HUES48 (cell line): ENCODE data around the gene PRKAB2.

ENCODE experiments used
- H3K27ac ChIP-seq: one replicate; pipeline ENCODE4 v1.7.0; 2013; ENCODE audit warnings: low read depth, low read length, inconsistent platforms
- H3K27me3 ChIP-seq: 2 replicates; pipeline ENCODE4 v1.6.1; 2013; ENCODE audit warnings: mild to moderate bottlenecking, low read length; ENCODE audit not compliant: control insufficient read depth, insufficient read depth
- H3K36me3 ChIP-seq: 2 replicates; pipeline ENCODE4 v1.6.1; 2013; ENCODE audit warnings: low read length; ENCODE audit not compliant: control insufficient read depth, insufficient read depth
- H3K4me1 ChIP-seq: 2 replicates; pipeline ENCODE4 v1.6.1; 2013; ENCODE audit warnings: mild to moderate bottlenecking, low read length; ENCODE audit not compliant: control insufficient read depth, insufficient read depth
- H3K4me3 ChIP-seq: 2 replicates; pipeline ENCODE4 v1.5.1; 2013; ENCODE audit warnings: mild to moderate bottlenecking, low read depth, low read length
- H3K9ac ChIP-seq: 2 replicates; pipeline ENCODE4 v1.6.1; 2013; ENCODE audit warnings: mild to moderate bottlenecking, low read depth, low read length, moderate library complexity
- H3K9me3 ChIP-seq: 2 replicates; pipeline ENCODE4 v1.6.1; 2013; ENCODE audit warnings: low read length; ENCODE audit not compliant: control insufficient read depth, insufficient read depth

The PRKAB2 gene, protein sequence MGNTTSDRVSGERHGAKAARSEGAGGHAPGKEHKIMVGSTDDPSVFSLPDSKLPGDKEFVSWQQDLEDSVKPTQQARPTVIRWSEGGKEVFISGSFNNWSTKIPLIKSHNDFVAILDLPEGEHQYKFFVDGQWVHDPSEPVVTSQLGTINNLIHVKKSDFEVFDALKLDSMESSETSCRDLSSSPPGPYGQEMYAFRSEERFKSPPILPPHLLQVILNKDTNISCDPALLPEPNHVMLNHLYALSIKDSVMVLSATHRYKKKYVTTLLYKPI

DNA sequence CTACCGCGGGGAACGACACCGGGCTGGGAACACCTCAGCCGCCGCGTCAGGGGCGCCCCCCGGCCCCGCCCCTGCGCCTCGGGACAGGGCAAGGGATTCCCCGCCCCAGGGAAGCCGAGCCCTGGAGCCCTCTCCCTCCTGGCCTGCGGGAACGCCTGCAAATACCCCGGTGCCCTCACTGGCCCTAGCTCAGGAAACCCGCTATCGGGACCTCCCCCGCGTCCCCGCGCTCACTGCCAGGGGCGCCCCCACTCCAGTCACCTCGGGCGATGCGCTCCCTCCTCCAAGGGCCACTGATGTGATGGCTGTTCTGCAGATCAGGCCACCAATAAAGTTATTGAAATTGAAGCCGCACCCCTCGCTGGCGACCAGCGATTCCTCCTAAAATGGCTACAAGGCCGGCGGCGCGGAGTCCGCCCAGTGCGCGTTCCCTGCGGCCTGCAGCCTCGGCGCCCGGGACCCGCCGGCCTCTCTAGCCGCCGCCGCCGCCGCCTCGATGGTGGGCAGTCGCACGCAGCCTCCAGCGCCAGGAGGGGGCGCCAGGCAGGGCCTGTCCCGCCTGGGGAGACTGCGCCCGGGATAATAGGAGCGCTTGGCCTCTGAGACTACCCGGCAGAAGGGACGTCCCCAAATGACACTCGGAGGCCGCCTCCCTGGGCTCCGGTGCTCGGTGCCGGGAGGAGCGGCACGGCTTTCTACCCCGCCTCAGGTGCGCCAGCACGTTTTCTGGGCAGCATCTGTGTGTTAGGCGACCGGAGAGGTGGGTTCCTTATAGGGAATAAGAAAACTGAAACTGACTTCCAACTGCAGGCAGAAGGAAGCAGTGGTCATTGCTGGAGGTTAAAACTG is at the start of gene PRKAB2:
PRKAB2 (minus strand) TSS at position 303 of the 849 bp plus-strand sequence. CDS start 326 bp downstream, outside the sequence.
- H3K4me1 ChIP-seq = peaks cover 34% of the 10 kb centered on the region
- H3K9me3 ChIP-seq = no peaks in the 10 kb centered on the region
- H3K27ac ChIP-seq = peak within 1 kb of the TSS; percentile 87
- H3K36me3 ChIP-seq = peaks cover 4% of the 10 kb centered on the region
- H3K9ac ChIP-seq = peak within 1 kb of the TSS; percentile 75
- H3K27me3 ChIP-seq = no peaks in the 10 kb centered on the region
- peak within 1 kb of the TSS; percentile 92 for H3K4me3 ChIP-seq

DNA sequence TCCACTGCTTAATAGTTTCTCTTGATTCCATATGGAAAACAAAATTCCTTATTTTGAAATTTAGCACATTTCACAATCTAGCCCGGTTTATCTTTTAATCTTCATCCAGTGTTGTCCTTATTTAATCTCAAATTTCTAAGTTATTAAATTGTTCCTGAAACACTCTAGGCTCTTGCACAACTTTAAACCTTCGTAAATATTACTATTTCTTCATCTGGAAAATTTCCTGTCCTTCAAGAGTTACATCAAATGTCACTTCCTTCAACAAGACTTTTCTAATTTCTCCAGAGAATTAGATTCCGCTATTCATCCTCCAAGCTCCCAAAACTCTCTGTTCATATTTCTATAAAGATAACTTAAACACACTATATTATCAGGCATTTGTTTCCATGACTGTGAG is 46.3 kb upstream of the PRKAB2 start:
- Histone ChIP-seq H3K4me1 (no peaks in the 10 kb centered on the region), H3K27ac (no peak overlapping the region), H3K4me3 (no peak overlapping the region)

DNA sequence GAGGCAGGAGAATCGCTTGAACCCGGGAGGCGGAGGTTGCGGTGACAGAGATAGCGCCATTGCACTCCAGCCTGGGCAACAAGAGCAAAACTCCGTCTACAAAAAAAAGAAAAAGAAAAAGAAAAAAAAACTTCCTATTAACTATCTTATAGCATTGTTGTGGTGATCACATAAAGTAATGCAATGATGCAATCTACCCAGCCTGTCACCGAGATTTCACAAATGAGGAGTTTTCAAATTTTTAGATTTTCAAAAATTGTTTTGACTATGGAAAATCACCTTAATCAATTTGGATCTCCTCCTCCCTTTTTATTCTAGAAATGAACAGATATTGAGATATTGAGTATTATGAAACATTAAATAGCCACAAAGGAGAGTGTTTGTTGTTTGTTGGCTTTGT is 44.9 kb upstream of the PRKAB2 start:
- Histone ChIP-seq H3K4me1 (no peaks in the 10 kb centered on the region), H3K27me3 (no peaks in the 10 kb centered on the region), H3K36me3 (no peaks in the 10 kb centered on the region), H3K9me3 (no peaks in the 10 kb centered on the region), H3K4me3 (no peak overlapping the region), H3K9ac (no peak overlapping the region), H3K27ac (no peak overlapping the region)

More for the DNA sequence above, 46.3 kb upstream of the PRKAB2 start:
- Histone ChIP-seq H3K9ac (no peak overlapping the region), H3K27me3 (peaks cover under 1% of the 10 kb centered on the region; the same call in 1 of the 2 replicates), H3K36me3 (no peaks in the 10 kb centered on the region), H3K9me3 (no peaks in the 10 kb centered on the region)

DNA sequence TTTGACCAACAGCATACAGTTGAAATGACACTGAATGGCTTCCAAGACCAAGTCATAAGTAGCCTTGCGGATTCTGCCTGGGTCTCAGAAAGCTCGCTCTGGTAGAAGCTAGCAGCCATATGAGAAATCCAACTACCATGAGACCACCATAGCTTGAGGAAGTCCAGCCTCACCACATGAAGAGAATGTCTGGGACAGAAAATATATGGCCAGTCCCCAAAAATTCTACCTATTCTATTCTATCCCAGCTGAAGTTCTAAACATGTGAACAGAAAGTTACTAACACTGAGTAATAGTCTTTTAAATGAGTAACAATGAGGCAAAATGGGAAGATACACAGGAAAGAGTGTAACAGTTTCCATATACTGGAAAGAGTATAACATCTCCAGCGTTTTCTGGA is 43.9 kb upstream of the PRKAB2 start:
- H3K4me3 ChIP-seq = no peak overlapping the region
- no peaks in the 10 kb centered on the region for H3K9me3 ChIP-seq
- H3K36me3 ChIP-seq = no peaks in the 10 kb centered on the region
- no peak overlapping the region for H3K9ac ChIP-seq
- no peak overlapping the region for H3K27ac ChIP-seq
- no peaks in the 10 kb centered on the region for H3K27me3 ChIP-seq
- no peaks in the 10 kb centered on the region for H3K4me1 ChIP-seq

DNA sequence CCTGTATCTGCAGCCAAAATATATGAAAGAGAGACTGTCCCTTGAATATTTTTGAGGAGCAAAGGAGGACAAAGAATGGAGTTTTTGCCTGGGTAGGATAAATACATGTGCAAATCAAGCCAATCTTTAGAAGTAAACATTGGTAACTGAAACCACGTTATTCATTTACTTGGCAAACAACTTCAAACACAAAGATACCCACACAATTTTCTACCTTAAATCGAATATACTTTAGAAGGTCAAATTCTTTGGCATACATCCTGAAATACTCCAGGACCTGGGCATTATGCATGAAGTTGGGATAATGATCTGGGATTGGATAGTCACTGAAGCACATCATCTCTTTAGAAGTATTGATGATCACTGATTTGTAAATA is 43.3 kb upstream of the PRKAB2 start:
- Histone ChIP-seq H3K9me3 (no peaks in the 10 kb centered on the region), H3K4me3 (no peak overlapping the region), H3K36me3 (no peaks in the 10 kb centered on the region), H3K27me3 (no peaks in the 10 kb centered on the region), H3K9ac (no peak overlapping the region), H3K27ac (no peak overlapping the region), H3K4me1 (no peaks in the 10 kb centered on the region)

DNA sequence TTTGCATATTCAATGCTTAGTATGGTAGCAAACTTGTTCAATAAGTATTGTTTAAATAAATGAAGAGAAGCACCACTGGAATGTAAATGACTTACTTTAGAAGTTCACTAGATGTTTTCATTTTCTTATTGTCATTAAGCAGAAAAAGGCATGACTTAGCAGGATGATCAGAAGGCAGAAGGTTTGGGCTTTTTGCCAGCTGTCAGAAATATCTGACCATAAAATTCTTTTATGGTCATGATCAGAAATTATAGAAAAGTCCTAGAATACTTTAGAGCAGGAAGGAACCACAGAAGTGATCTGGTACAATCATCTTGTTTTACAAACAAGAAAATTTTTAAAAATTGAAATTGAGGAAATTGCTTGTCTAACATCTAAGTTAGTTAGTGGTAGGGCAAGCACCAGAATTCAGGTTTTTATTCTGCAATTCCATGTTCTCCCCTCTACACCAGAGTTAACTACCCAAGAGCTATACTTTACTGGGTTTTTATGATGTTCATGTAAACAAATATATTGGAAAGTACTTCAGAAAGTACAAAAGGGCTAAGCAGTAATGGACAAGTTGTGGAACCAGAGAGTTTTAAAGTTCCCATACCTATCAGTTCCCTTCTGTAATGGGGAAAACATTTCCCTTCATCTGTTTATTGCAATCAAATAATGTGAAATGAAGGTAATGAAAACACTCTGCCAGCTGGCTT is 42.7 kb upstream of the PRKAB2 start:
- Histone ChIP-seq H3K27me3 (no peaks in the 10 kb centered on the region), H3K36me3 (no peaks in the 10 kb centered on the region), H3K9ac (no peak overlapping the region), H3K4me3 (no peak overlapping the region), H3K9me3 (no peaks in the 10 kb centered on the region), H3K4me1 (no peaks in the 10 kb centered on the region), H3K27ac (no peak overlapping the region)

DNA sequence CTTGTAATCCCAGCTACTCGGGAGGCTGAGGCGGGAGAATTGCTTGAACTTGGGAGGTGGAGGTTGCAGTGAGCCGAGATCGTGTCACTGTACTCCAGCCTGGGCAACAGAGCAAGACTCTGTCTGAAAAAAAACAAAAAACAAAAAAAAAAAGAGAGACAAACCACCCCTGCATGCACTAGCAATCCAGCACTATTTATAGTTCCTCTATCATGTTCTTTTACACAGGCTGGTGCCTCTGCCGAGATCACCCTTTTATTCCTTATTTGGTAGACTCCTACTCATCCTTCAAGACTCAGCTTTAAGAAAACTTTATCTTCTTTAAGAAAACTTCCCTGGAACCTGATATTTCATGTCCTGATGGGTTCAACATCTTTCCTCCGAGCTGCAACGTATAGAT is 42.1 kb upstream of the PRKAB2 start:
- no peak overlapping the region for H3K4me3 ChIP-seq

DNA sequence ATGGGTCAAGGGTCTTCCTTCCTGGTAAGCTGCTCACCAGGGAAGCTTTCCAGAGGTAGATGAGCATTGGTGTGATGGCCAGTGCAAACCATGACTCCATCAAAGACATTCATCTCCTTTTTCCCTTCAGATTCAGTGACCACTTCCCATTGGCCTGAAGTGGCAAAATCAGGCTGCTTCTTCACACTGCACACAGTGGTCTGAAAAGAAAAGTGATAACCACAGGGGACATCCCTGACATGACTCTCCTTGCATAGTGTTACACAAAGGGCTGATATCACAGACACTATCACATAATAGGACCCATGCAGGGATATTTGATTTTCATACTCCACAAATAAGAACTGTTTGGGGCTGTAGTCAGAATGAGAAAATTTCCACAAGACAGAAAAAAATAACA is 41.0 kb upstream of the PRKAB2 start:
- no peak overlapping the region for H3K9ac ChIP-seq
- peak overlapping the region; percentile 42 for H3K27ac ChIP-seq
- H3K4me1 ChIP-seq = no peaks in the 10 kb centered on the region
- H3K9me3 ChIP-seq = no peaks in the 10 kb centered on the region
- no peak overlapping the region for H3K4me3 ChIP-seq
- no peaks in the 10 kb centered on the region for H3K27me3 ChIP-seq
- no peaks in the 10 kb centered on the region for H3K36me3 ChIP-seq

More for the DNA sequence above, 42.1 kb upstream of the PRKAB2 start:
- Histone ChIP-seq H3K9ac (no peak overlapping the region), H3K4me1 (no peaks in the 10 kb centered on the region), H3K27ac (no peak overlapping the region), H3K36me3 (no peaks in the 10 kb centered on the region), H3K9me3 (no peaks in the 10 kb centered on the region), H3K27me3 (no peaks in the 10 kb centered on the region)

DNA sequence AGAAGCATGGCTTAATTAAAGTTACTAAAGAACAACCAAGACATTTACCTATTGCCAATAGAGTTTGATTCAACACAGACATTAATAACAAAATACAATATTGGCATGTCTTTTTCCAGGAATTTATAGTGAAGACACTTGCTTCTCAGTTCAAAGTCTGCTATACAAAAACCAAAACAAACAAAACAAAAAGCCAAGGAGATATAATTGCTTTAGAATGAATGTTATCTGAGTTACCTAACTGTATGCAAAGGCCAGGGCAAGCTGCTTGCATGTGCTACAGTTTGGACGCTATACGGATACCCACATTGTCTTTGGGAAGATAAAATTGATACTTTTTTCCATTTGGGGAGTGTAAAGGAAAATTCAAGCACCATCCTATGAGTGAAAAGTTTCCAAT is 39.3 kb upstream of the PRKAB2 start:
- Histone ChIP-seq H3K9ac (no peak overlapping the region), H3K9me3 (no peaks in the 10 kb centered on the region), H3K4me1 (no peaks in the 10 kb centered on the region), H3K27ac (peak overlapping the region; percentile 74), H3K27me3 (no peaks in the 10 kb centered on the region), H3K4me3 (no peak overlapping the region), H3K36me3 (no peaks in the 10 kb centered on the region)

DNA sequence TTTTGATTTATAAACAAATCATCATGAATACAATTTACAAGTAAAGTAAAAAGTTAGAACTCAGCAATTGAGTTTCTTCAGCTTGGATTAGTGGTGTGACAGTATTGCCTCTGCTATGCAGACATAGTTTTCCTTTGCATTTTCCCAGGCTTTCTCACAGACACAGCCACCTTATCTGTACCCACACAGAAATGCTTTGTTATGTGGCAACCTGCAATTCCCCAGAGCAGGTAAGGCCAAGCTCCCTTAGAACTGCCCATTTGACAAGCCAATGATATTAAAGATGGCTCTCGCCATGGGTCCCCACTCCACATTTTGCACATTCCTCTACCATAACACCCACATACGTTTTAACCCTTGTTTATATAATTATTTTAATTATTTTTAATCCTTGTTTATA is 38.7 kb upstream of the PRKAB2 start:
- Histone ChIP-seq H3K27me3 (no peaks in the 10 kb centered on the region), H3K4me3 (no peak overlapping the region), H3K36me3 (no peaks in the 10 kb centered on the region), H3K27ac (no peak overlapping the region), H3K4me1 (no peaks in the 10 kb centered on the region), H3K9me3 (no peaks in the 10 kb centered on the region), H3K9ac (no peak overlapping the region)
